HEK293T (cell line): ENCODE measurements around the gene FBXO5.

Source experiments
- CTCF ChIA-PET: fragments of 350-600 bp; formaldehyde crosslinking; extraction: SDS; loops from one replicate; lab custom pipeline; 2021; ENCODE audit warnings: antibody characterized with exemption, inconsistent platforms; lab: Yijun Ruan, JAX
- POLR2A ChIA-PET: fragments of 350-600 bp; formaldehyde crosslinking; extraction: SDS; loops from one replicate; lab custom pipeline; 2020; ENCODE audit warnings: antibody characterized with exemption, inconsistent platforms; lab: Yijun Ruan, JAX
- DNase-seq: peaks from one replicate; pipeline ENCODE4 v3.0.0; 2012; ENCODE audit warnings: mixed read lengths; ENCODE audit errors: extremely low spot score
- ARNT ChIP-seq: fragments of 450-650 bp; IDR thresholded peaks from 2 replicates; pipeline ENCODE4 v1.6.1; 2017; ENCODE audit warnings: mild to moderate bottlenecking
- BHLHE40 ChIP-seq: fragments of 450-650 bp; IDR thresholded peaks from 2 replicates; pipeline ENCODE4 v1.6.1; 2016; ENCODE audit warnings: mild to moderate bottlenecking, moderate library complexity, borderline replicate concordance
- CTBP1 ChIP-seq: fragments of 450-650 bp; IDR thresholded peaks from 2 replicates; pipeline ENCODE4 v1.6.1; 2016; ENCODE audit warnings: borderline replicate concordance
- ELF4 ChIP-seq: fragments of 450-650 bp; IDR thresholded peaks from 2 replicates; pipeline ENCODE4 v1.6.1; 2017; ENCODE audit warnings: antibody characterized with exemption
- FOXA1 ChIP-seq: fragments of 450-650 bp; IDR thresholded peaks from 2 replicates; pipeline ENCODE4 v1.6.1; 2016; ENCODE audit warnings: mild to moderate bottlenecking
- FOXK2 ChIP-seq: fragments of 450-650 bp; IDR thresholded peaks from 2 replicates; pipeline ENCODE4 v1.6.1; 2016; ENCODE audit warnings: mild to moderate bottlenecking
- FOXM1 ChIP-seq: fragments of 450-650 bp; IDR thresholded peaks from 2 replicates; pipeline ENCODE4 v1.6.1; 2017; ENCODE audit warnings: mild to moderate bottlenecking, borderline replicate concordance
- HDGF ChIP-seq: fragments of 450-650 bp; IDR thresholded peaks from 2 replicates; pipeline ENCODE4 v1.6.1; 2017; ENCODE audit warnings: antibody characterized with exemption, borderline replicate concordance
- L3MBTL2 ChIP-seq: fragments of 450-650 bp; conservative IDR thresholded peaks from 2 replicates; pipeline ENCODE4 v1.6.1; 2016; ENCODE audit warnings: mild to moderate bottlenecking
- LEF1 ChIP-seq: fragments of 450-650 bp; IDR thresholded peaks from 2 replicates; pipeline ENCODE4 v1.6.1; 2017; ENCODE audit warnings: mild to moderate bottlenecking, borderline replicate concordance
- NFRKB ChIP-seq: fragments of 450-650 bp; IDR thresholded peaks from 2 replicates; pipeline ENCODE4 v1.6.1; 2016; ENCODE audit warnings: mild to moderate bottlenecking, moderate library complexity
- SP1 ChIP-seq: fragments of 450-650 bp; IDR thresholded peaks from 2 replicates; pipeline ENCODE4 v1.6.1; 2017
- SUZ12 ChIP-seq: fragments of 450-650 bp; IDR thresholded peaks from 2 replicates; pipeline ENCODE4 v1.6.1; 2016; ENCODE audit warnings: mild to moderate bottlenecking
- TARDBP ChIP-seq: fragments of 450-650 bp; IDR thresholded peaks from 2 replicates; pipeline ENCODE4 v1.6.1; 2016
- ZNF384 ChIP-seq: fragments of 450-650 bp; IDR thresholded peaks from 2 replicates; pipeline ENCODE4 v1.6.1; 2016
- TF ChIP-seq, protein P1 (sequence below): fragments of 450-650 bp; IDR thresholded peaks from 2 replicates; pipeline ENCODE4 v1.6.1; 2016

FBXO5 gene

DNA sequence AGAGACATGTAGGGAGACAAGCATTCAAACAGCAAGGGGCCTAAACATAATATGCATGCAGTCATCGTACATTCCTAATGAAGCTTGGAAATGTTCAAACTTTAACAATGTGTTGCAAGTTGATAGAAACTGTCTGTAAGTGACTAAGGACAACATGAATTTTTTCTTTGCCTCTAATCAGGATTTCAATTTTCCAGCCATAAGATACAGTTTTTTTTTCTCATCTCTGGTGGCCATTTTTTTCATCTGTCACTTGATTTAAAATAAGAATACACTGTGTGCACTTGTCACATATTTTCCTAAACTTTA, 41.8 kb upstream of the FBXO5 start:
- CTCF ChIA-PET, result interaction anchor here (0.7 to 1.4 kb wide), 3 partner anchors 70 to 122 kb away, joined by 3 to 4 read pairs (median 3); no protein-coding TSS in a partner anchor
- DNase-seq, result no peak
- POLR2A ChIA-PET, result no interaction called here
- TF ChIP-seq SUZ12 (no peak), CTBP1 (no peak), ARNT (no peak), LEF1 (no peak), FOXA1 (no peak), ZNF384 (no peak), FOXK2 (no peak)

DNA sequence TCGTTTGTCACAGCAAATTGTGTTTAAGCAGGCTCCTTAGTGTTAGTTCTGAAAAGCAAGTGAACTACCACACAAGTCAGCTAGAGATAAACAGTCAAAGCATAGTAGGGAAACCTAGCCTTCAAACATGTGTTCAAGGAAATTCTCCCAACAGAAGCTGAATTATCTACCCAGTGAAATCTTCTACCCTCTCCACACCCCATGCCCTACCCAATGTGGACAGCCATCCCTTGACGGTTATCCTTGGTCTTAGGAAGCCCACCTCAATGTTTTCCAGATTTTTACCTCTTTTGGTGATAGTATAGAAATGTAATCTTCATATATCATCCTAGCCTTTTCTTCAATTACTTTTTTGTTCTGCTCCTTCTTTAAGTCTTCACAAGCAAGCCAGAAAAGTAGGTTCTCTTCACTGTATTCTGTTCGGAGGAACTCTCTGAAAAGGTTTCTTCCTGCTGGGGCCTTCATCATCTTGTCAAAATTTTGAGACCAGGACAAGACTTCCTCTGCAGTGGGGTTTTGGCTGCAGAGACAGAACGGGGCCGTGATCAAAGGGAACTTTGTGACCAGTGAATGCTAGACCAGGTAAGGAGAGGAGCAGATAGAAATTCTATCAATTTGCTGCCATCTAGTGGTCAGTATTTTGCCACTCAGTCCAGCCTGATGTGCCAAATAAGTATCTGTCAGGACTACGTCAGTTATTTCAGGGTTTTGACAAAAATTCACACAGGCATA, 41.3 kb upstream of the FBXO5 start:
- POLR2A ChIA-PET, result no interaction called here
- CTCF ChIA-PET, result interaction anchor here (0.7 to 1.4 kb wide), 3 partner anchors 70 to 121 kb away, joined by 3 to 4 read pairs (median 3); no protein-coding TSS in a partner anchor
- DNase-seq, result peak; percentile 70
- TF ChIP-seq ZNF384, result no peak
- no peak for TF ChIP-seq SUZ12
- TF ChIP-seq, protein P1, sequence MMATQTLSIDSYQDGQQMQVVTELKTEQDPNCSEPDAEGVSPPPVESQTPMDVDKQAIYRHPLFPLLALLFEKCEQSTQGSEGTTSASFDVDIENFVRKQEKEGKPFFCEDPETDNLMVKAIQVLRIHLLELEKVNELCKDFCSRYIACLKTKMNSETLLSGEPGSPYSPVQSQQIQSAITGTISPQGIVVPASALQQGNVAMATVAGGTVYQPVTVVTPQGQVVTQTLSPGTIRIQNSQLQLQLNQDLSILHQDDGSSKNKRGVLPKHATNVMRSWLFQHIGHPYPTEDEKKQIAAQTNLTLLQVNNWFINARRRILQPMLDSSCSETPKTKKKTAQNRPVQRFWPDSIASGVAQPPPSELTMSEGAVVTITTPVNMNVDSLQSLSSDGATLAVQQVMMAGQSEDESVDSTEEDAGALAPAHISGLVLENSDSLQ, result peak; percentile 36; the same call in 1 of the 2 replicates
- no peak for TF ChIP-seq L3MBTL2
- TF ChIP-seq TARDBP, result no peak
- no peak for TF ChIP-seq FOXM1

DNA sequence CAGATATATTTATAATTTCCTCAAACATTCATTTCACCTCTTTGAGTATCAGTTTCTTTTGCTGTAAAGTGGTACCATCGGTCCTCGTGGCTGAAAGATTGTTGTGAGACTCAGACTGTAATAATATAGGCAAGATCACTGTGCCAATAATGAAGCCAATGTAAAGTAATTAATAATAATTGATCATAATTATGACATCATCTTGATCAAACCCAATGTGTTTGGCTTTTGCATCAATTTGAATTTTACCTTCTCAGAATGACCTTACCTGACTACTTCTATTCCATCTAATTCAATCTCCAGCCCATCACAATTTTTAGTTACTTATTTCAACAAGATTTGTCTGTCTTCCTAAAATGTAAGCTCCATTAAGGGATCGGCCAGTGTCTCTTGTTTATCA, 35.5 kb upstream of the FBXO5 start:
- DNase-seq, result no peak
- POLR2A ChIA-PET, result no interaction called here
- CTCF ChIA-PET, result no interaction called here
- no peak for TF ChIP-seq SUZ12
- no peak for TF ChIP-seq L3MBTL2
- TF ChIP-seq NFRKB, result no peak
- no peak for TF ChIP-seq CTBP1
- TF ChIP-seq ZNF384, result no peak
- no peak for TF ChIP-seq ARNT
- no peak for TF ChIP-seq FOXK2
- TF ChIP-seq LEF1, result no peak
- TF ChIP-seq FOXA1, result no peak
- TF ChIP-seq SP1, result no peak
- TF ChIP-seq ELF4, result no peak
- TF ChIP-seq BHLHE40, result no peak
- TF ChIP-seq, protein P1, result no peak
- TF ChIP-seq TARDBP, result no peak
- TF ChIP-seq HDGF, result no peak
- no peak for TF ChIP-seq FOXM1

DNA sequence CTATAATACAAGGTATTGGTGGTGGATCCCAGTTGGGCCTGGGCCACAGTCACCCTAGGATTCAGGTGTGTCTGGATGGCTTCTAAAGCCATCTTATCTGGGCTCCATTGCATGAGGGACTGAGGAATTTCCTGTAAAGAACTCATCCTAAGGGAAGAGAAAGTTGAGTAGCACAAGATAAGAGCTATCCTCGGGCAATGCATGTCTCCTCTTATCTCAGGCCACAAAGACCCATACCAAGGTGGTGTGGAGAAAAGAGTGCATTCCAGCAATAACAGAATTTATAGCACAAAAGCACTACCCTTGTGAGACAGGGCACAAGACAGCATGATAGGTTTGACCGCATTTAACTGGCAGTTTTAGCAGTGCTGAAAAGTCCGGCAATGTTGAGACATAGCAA, 34.0 kb upstream of the FBXO5 start:
- ChIA-PET POLR2A (no interaction called here), CTCF (no interaction called here)
- DNase-seq, result no peak
- TF ChIP-seq SP1, result no peak
- TF ChIP-seq ELF4, result no peak
- no peak for TF ChIP-seq FOXA1
- no peak for TF ChIP-seq ARNT
- no peak for TF ChIP-seq L3MBTL2
- no peak for TF ChIP-seq FOXK2
- TF ChIP-seq FOXM1, result no peak
- TF ChIP-seq, protein P1, result no peak
- no peak for TF ChIP-seq BHLHE40
- TF ChIP-seq SUZ12, result no peak
- no peak for TF ChIP-seq LEF1
- no peak for TF ChIP-seq HDGF
- TF ChIP-seq CTBP1, result no peak
- TF ChIP-seq ZNF384, result no peak
- no peak for TF ChIP-seq NFRKB
- no peak for TF ChIP-seq TARDBP

DNA sequence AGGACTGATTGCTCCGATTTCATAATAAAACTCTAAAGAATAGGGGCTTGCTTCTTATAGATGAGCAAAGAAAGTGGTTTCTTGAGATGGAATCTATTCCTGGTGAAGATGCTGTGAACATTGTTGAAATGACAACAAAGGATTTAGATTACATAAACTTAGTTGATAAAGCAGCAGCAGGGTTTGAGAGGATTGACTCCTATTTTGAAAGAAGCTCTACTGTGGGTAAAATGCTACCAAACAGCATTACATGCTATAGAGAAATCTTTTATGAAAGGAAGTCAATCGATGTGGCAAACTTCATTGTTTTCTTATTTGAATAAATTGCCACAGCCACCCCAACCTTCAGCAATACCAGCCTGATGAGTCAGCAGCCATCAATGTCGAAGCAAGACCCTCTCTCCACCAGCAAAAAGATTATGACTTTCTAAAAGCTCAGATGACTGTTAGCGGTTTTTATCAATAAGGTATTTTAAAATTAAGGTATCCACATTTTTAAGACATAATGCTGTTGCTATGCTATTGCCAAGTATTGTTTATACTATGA, 32.3 kb upstream of the FBXO5 start:
- POLR2A ChIA-PET, result no interaction called here
- no peak for DNase-seq
- TF ChIP-seq NFRKB (no peak), HDGF (no peak), SP1 (no peak), FOXK2 (no peak), FOXA1 (no peak), FOXM1 (no peak), ZNF384 (no peak), L3MBTL2 (no peak), BHLHE40 (no peak), ARNT (no peak)
- TF ChIP-seq, protein P1, result no peak
- CTCF ChIA-PET, result interaction anchor here (0.7 kb wide), 1 partner anchor 200 kb away, joined by 5 read pairs; no protein-coding TSS in a partner anchor

DNA sequence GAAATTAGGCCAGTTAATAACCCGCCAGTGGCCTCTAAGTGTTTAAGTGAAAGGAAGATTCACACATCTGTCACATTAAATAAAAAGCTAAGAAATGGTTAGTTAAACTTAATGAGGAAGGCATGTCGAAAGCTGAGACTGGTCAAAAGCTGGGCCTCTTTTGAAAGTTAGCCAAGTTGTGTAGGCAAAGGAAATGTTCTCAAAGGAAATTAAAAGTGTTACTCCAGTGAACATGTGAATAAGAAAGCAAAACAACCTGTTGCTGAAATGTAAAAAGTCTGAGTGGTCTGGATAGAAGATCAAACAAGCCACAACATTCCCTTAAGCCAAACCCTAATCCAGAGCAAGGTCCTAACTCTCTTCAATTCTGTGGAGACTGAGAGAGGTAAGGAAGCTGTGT, 30.6 kb upstream of the FBXO5 start:
- no peak for DNase-seq
- TF ChIP-seq, protein P1, result no peak
- TF ChIP-seq FOXK2, result no peak
- TF ChIP-seq FOXM1, result no peak
- ChIA-PET CTCF (no interaction called here), POLR2A (no interaction called here)
